Gastroesophageal sphincter (tissue), 3 donors: ENCODE results near the gene SMARCD1.
A peak's percentile ranks its signal among the peaks of the same experiment; 100 is the strongest.

Source experiments
- CTCF ChIP-seq, 4 experiments: fragments of 200-600 bp in 2 of 4; fragments of 450-650 bp in 2 of 4; sonication (generic) in 1 of 4; IDR thresholded peaks; one replicate each; pipeline ENCODE4 v1.5.1; 2017 to 2019; ENCODE audit warnings: antibody characterized with exemption in 4 of 4, mild to moderate bottlenecking in 2 of 4, moderate library complexity in 2 of 4
- POLR2A ChIP-seq, 2 donors: fragments of 450-650 bp; IDR thresholded peaks; one replicate each; pipeline ENCODE4 v1.6.1; 2017; ENCODE audit warnings: antibody characterized with exemption in 2 of 2, mild to moderate bottlenecking in 2 of 2, moderate library complexity in 1 of 2

- TF ChIP-seq POLR2A (IDR thresholded peaks at IDR 0.05) (no peak), CTCF (IDR thresholded peaks at IDR 0.05) (peak in 3 of 4 experiments; percentile 30 to 40 (median 35))
Observed at GRCh38 chr12:50057000-50057841, 27.9 kb upstream of the SMARCD1 start, which contains the start of gene ASIC1.
